ENCODE results near the gene TENT4B.

TENT4B gene

DNA sequence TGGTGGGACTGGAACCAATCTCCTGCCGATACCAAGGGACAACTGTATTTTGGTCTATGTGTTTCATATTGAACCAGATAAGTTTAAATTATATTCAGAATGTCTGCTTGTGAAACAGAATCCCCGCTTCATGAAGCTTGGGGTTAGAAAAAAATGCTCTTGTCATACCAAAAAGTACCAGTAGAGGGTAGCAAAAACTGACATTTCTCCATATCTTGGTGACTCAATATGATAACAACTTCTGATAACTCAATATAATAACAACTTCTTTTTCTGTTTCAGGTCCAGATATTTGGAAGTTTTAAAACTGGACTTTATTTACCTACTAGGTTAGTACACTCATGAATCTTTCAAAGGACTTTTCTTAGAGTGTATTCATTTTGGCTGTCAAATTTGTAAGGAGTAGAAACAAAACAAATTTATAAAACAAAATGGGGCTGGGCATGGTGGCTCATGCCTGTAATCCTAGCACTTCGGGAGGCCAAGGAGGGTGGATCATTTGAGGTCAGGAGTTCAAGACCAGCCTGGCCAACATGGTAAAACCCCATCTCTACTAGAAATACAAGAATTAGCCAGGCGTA is 60.9 kb downstream of the TENT4B start:
- ChIA-PET CTCF (interaction anchor here (0.6 to 1.0 kb wide), 6 partner anchors 78 to 241 kb away, joined by 3 to 4 read pairs (median 4); partner anchors contain the start of gene HEATR3), POLR2A (interaction anchor here (1.5 kb wide), 1 partner anchor 148 kb away, joined by 4 read pairs; the partner anchor contains the start of gene HEATR3)
- no peak for DNase-seq (ENCODE audit: extremely low spot score)
- TF ChIP-seq ZNF384 (IDR thresholded peaks at IDR 0.05) (0 out of 2 replicates have a peak, but pooled peaks have one; percentile 66), CTBP1 (IDR thresholded peaks at IDR 0.05; ENCODE audit: borderline replicate concordance) (no peak)

DNA sequence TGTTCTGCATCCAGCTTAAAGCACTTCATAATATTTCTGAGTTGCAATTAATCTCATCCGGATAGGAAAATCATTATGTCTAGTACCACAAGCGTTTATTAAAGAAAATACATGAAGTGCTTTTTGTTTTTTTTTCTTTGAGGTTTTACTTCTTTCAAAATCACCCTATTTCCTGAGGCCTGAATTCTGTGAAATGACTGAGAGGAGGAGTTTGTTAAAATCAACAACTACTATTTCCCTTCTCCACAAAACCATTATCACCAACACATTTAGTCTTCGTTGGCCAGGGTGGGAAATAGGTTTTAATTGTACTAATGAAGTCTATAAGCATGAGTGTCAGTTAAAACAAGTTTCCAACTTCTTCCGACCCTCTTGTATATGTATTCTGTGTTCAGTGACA is 62.6 kb downstream of the TENT4B start:
- TF ChIP-seq, protein P1, sequence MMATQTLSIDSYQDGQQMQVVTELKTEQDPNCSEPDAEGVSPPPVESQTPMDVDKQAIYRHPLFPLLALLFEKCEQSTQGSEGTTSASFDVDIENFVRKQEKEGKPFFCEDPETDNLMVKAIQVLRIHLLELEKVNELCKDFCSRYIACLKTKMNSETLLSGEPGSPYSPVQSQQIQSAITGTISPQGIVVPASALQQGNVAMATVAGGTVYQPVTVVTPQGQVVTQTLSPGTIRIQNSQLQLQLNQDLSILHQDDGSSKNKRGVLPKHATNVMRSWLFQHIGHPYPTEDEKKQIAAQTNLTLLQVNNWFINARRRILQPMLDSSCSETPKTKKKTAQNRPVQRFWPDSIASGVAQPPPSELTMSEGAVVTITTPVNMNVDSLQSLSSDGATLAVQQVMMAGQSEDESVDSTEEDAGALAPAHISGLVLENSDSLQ (IDR thresholded peaks at IDR 0.05) = no peak
- DNase-seq (ENCODE audit: extremely low spot score) = no peak
- CTCF ChIA-PET = no interaction called here
- POLR2A ChIA-PET = no interaction called here

DNA sequence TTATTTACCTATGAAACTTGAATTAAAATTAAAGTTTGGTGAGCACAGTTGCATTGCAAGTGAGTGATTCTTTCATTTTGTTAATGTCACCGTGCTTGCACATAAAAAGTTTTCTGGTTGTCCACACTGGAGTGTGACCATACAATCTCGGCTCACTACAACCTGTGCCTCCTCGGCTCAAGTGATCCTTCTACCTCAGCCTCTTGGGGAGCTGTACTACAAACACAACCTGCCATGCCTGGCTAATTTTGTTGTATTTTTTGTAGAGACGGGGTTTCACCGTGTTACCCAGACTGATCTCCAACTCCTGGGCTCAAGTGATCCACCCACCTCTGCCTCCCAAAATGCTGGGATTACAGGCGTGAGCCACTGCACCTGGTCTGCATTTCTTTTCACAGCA is 63.1 kb downstream of the TENT4B start:
- POLR2A ChIA-PET = no interaction called here
- DNase-seq (ENCODE audit: extremely low spot score) = no peak
- TF ChIP-seq L3MBTL2 (conservative IDR thresholded peaks at IDR 0.05) = no peak
- TF ChIP-seq SP1 (IDR thresholded peaks at IDR 0.05) = no peak
- no peak for TF ChIP-seq LEF1 (IDR thresholded peaks at IDR 0.05; ENCODE audit: borderline replicate concordance)
- TF ChIP-seq ZNF384 (IDR thresholded peaks at IDR 0.05) = no peak
- TF ChIP-seq NFRKB (IDR thresholded peaks at IDR 0.05) = no peak
- no peak for TF ChIP-seq BHLHE40 (IDR thresholded peaks at IDR 0.05; ENCODE audit: borderline replicate concordance)
- TF ChIP-seq CTBP1 (IDR thresholded peaks at IDR 0.05; ENCODE audit: borderline replicate concordance) = no peak
- TF ChIP-seq, protein P1 (IDR thresholded peaks at IDR 0.05) = no peak
- TF ChIP-seq TARDBP (IDR thresholded peaks at IDR 0.05) = no peak
- TF ChIP-seq FOXA1 (IDR thresholded peaks at IDR 0.05) = no peak
- no peak for TF ChIP-seq ELF4 (IDR thresholded peaks at IDR 0.05)
- TF ChIP-seq FOXK2 (IDR thresholded peaks at IDR 0.05) = no peak
- no peak for TF ChIP-seq FOXM1 (IDR thresholded peaks at IDR 0.05; ENCODE audit: borderline replicate concordance)
- TF ChIP-seq ARNT (IDR thresholded peaks at IDR 0.05) = no peak
- no peak for TF ChIP-seq HDGF (IDR thresholded peaks at IDR 0.05; ENCODE audit: borderline replicate concordance)
- TF ChIP-seq SUZ12 (IDR thresholded peaks at IDR 0.05) = no peak
- CTCF ChIA-PET = no interaction called here

DNA sequence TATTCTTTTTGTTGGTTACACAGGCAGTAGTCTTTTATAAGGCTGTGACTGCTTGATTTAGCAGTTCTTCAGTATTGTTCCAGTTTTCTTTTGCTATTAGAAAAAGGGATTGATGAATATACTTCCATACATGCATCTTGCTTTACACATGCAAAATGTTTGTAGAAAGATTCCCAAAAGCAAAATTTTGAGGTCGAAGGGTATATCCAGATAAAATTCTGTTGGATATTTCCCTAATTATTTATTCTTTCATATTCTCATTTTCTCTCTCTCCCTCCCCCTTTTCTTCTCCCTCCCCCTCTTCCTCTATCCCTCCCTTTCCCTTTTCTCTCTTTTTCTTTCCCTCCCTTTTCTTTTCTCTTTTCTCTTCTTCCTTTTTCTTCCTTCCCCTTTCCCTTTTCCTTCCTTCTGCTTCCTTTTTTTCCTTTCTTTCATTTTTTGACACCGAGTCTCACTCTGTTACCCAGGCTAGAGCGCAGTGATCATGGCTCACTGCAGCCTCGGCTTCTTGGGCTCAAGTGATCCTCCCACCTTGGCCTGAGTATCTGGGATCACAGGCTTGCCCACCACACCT is 66.4 kb downstream of the TENT4B start:
- TF ChIP-seq, protein P1 (IDR thresholded peaks at IDR 0.05) = no peak
- no peak for TF ChIP-seq ELF4 (IDR thresholded peaks at IDR 0.05)
- no peak for TF ChIP-seq SUZ12 (IDR thresholded peaks at IDR 0.05)
- TF ChIP-seq FOXM1 (IDR thresholded peaks at IDR 0.05; ENCODE audit: borderline replicate concordance) = no peak
- TF ChIP-seq FOXK2 (IDR thresholded peaks at IDR 0.05) = no peak
- no peak for TF ChIP-seq L3MBTL2 (conservative IDR thresholded peaks at IDR 0.05)
- no peak for TF ChIP-seq LEF1 (IDR thresholded peaks at IDR 0.05; ENCODE audit: borderline replicate concordance)
- no peak for TF ChIP-seq BHLHE40 (IDR thresholded peaks at IDR 0.05; ENCODE audit: borderline replicate concordance)
- TF ChIP-seq HDGF (IDR thresholded peaks at IDR 0.05; ENCODE audit: borderline replicate concordance) = no peak
- no peak for TF ChIP-seq ZNF384 (IDR thresholded peaks at IDR 0.05)
- no peak for TF ChIP-seq SP1 (IDR thresholded peaks at IDR 0.05)
- no peak for TF ChIP-seq FOXA1 (IDR thresholded peaks at IDR 0.05)
- POLR2A ChIA-PET = no interaction called here
- CTCF ChIA-PET = no interaction called here
- DNase-seq (ENCODE audit: extremely low spot score) = no peak

DNA sequence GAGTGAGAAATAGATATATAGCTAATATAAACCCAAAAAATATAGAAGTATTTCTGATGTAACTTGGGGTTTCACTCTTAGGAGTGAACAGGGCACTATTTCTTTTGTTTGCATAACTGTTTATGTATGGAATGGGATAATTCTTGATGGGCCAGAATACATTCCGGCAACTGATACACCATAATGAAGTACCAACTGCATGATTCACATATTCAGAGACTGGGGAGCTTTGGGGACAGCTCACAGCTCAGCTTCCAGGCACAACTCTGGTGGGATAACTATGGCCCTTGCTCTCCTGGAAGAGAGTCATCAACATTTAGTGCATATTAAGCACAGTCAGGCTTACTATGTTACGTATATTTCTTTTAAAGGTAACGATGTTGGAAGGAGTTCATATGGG is 71.2 kb downstream of the TENT4B start:
- CTCF ChIA-PET = no interaction called here
- no peak for DNase-seq (ENCODE audit: extremely low spot score)
- POLR2A ChIA-PET = no interaction called here
- TF ChIP-seq HDGF (IDR thresholded peaks at IDR 0.05; ENCODE audit: borderline replicate concordance) (no peak), TARDBP (IDR thresholded peaks at IDR 0.05) (no peak), CTBP1 (IDR thresholded peaks at IDR 0.05; ENCODE audit: borderline replicate concordance) (no peak), SP1 (IDR thresholded peaks at IDR 0.05) (no peak), ARNT (IDR thresholded peaks at IDR 0.05) (no peak), FOXK2 (IDR thresholded peaks at IDR 0.05) (no peak)

DNA sequence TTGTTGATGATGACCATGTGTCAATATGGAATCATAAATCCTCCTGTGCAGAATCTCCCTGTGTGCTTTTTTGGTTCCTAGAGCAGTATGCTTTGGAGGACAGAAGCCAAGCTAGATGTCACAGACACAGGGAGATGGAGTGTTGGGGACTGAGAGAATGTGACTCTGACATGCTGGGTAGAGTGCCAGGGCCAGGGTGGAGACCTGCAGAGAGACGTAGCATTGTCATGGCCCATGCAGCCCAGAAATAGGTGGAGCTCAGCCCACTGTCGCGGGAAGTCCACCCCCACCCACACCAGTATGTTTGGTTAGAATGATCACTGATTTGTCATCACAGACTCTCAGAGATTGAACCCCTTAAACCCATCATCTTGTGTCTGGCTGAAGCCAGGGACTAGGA is 74.0 kb downstream of the TENT4B start:
- no peak for DNase-seq (ENCODE audit: extremely low spot score)
- TF ChIP-seq SP1 (IDR thresholded peaks at IDR 0.05) = no peak
- TF ChIP-seq SUZ12 (IDR thresholded peaks at IDR 0.05) = no peak
- no peak for TF ChIP-seq ZNF384 (IDR thresholded peaks at IDR 0.05)
- TF ChIP-seq L3MBTL2 (conservative IDR thresholded peaks at IDR 0.05) = no peak
- no peak for TF ChIP-seq FOXM1 (IDR thresholded peaks at IDR 0.05; ENCODE audit: borderline replicate concordance)
- CTCF ChIA-PET = no interaction called here
- POLR2A ChIA-PET = no interaction called here

DNA sequence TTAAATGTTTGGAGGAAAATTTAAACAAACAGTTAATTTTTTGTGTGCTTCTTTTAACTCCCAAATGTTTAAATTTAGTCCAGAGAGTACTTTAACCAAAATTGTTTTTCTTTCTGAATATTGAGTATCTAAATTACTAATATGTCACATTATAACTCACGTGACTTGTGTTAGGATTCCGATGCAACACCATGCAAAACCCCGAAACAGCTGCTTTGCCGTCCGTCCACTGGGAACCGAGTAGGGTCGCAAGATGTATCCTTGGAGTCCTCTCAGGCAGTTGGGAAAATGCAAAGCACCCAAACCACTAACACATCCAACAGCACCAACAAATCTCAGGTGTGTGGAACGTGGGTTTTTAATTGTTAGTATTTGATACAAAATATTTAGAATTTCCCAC is 74.6 kb downstream of the TENT4B start:
- ChIA-PET POLR2A (no interaction called here), CTCF (no interaction called here)
- TF ChIP-seq, protein P1 (IDR thresholded peaks at IDR 0.05) = no peak
- no peak for TF ChIP-seq SUZ12 (IDR thresholded peaks at IDR 0.05)
- no peak for TF ChIP-seq LEF1 (IDR thresholded peaks at IDR 0.05; ENCODE audit: borderline replicate concordance)
- no peak for TF ChIP-seq ARNT (IDR thresholded peaks at IDR 0.05)
- TF ChIP-seq ZNF384 (IDR thresholded peaks at IDR 0.05) = no peak
- no peak for TF ChIP-seq HDGF (IDR thresholded peaks at IDR 0.05; ENCODE audit: borderline replicate concordance)
- no peak for TF ChIP-seq TARDBP (IDR thresholded peaks at IDR 0.05)
- no peak for TF ChIP-seq FOXK2 (IDR thresholded peaks at IDR 0.05)
- no peak for TF ChIP-seq BHLHE40 (IDR thresholded peaks at IDR 0.05; ENCODE audit: borderline replicate concordance)
- TF ChIP-seq NFRKB (IDR thresholded peaks at IDR 0.05) = no peak
- no peak for TF ChIP-seq SP1 (IDR thresholded peaks at IDR 0.05)
- no peak for DNase-seq (ENCODE audit: extremely low spot score)
